Mucosa of descending colon (tissue), 3 donors: ENCODE data around the gene DFFA. TPM values are rescaled to one million over a fixed set of nuclear protein-coding genes. Genes with fewer than 3 reads are reported as not detected.
"Not testable (repeated sequence)": the region's sequence is repeated elsewhere in the genome, so short reads cannot be mapped to it uniquely, and the experiment has no call there.

ENCODE experiments used
- ATAC-seq: fragments of 200-7000 bp; cut with Tn5 transposase; one replicate; pipeline ENCODE4 v1.9.1; 2020; ENCODE audit warnings: mild to moderate bottlenecking, moderate library complexity
- DNase-seq, 3 donors: peaks; one replicate each; pipeline ENCODE4 v3.0.0-alpha.2; 2020
- H3K36me3 ChIP-seq: fragments of 200-600 bp; one replicate; pipeline ENCODE4 v1.8.0; 2021; ENCODE audit warnings: low read depth, mild to moderate bottlenecking
- H3K4me1 ChIP-seq: fragments of 200-600 bp; one replicate; pipeline ENCODE4 v1.8.0; 2021; ENCODE audit warnings: low read depth, mild to moderate bottlenecking
- H3K4me3 ChIP-seq: fragments of 200-600 bp; one replicate; pipeline ENCODE4 v1.8.0; 2021; ENCODE audit warnings: mild to moderate bottlenecking
- H3K9me3 ChIP-seq: fragments of 200-600 bp; one replicate; pipeline ENCODE4 v1.8.0; 2021; ENCODE audit warnings: mild to moderate bottlenecking
- CTCF ChIP-seq: fragments of 200-600 bp; IDR thresholded peaks from one replicate; pipeline ENCODE4 v1.8.0; 2022; ENCODE audit warnings: antibody characterized with exemption, mild to moderate bottlenecking
- intact Hi-C, 2 donors: fragments of 100-400 bp; cut with DNase I in 1 of 2; cut with micrococcal nuclease in 1 of 2; formaldehyde crosslinking; loops; one replicate each; pipeline versions ENCODE4 v1.11.0 to v1.11.1; 2022; cut with DNase I, micrococcal nuclease
- total RNA-seq, 3 donors: library from RNA; stranded (reverse); fragmentation: NEBNext Ultra II Directional in 2 of 3; extraction: Animal tissue kit (Norgen Biotek cat#: 25700) in 2 of 3; gene quantifications; one replicate each; pipeline versions ENCODE4 v1.2.1 to v1.2.4, GENCODE V29; 2021 to 2023
- donor health status: DM: no; HTN: no; CAD: no; lungs with moderate emphysema.
- donor health status: DM: no; HTN: no; CAD: no.
- donor health status: DM: no; HTN: yes; CAD: no.

Gene DFFA
- total RNA-seq, 3 donors from 2014 or later = 20.9 to 34.0 (median 21.9) TPM

GRCh38 chr1:10431070-10431730 is 41.1 kb downstream of the DFFA start:
- Histone ChIP-seq H3K36me3 (no peaks in the 10 kb centered on the region), H3K9me3 (no peaks in the 10 kb centered on the region), H3K4me1 (peaks cover 10% of the 10 kb centered on the region), H3K4me3 (peak overlapping the region; percentile 63)
- DNase-seq (no peak), ATAC-seq (peak; percentile 1)
- intact Hi-C loops = loop anchor here in 1 of 2 donors (10.0 kb wide), 1 partner anchor 64 kb away; no protein-coding TSS in a partner anchor
- no peak for TF ChIP-seq CTCF

GRCh38 chr1:10430216-10431069 is 41.9 kb downstream of the DFFA start, which contains the start of gene CENPS:
Gene CENPS, plus strand, starts transcription at chr1:10430433. Its CDS starts 85 bp downstream, at chr1:10430518.
- no peaks in the 10 kb centered on the region for H3K36me3 ChIP-seq
- peak; percentile 91 to 96 (median 92) for DNase-seq
- peaks cover 10% of the 10 kb centered on the region for H3K4me1 ChIP-seq
- ATAC-seq = peak; percentile 95
- no peaks in the 10 kb centered on the region for H3K9me3 ChIP-seq
- H3K4me3 ChIP-seq = peak within 1 kb of the TSS; percentile 63
- peak; percentile 96 for TF ChIP-seq CTCF
- intact Hi-C loops = loop anchor here in 1 of 2 donors (10.0 kb wide), 1 partner anchor 64 kb away; no protein-coding TSS in a partner anchor

GRCh38 chr1:10429868-10430215 is 42.5 kb downstream of the DFFA start:
- peaks cover 10% of the 10 kb centered on the region for H3K4me1 ChIP-seq
- H3K36me3 ChIP-seq = no peaks in the 10 kb centered on the region
- no peaks in the 10 kb centered on the region for H3K9me3 ChIP-seq
- H3K4me3 ChIP-seq = no peak overlapping the region
- TF ChIP-seq CTCF = no peak
- DNase-seq (peak in 1 of 3 donors; percentile 34), ATAC-seq (peak; percentile 15)
- intact Hi-C loops = loop anchor here (2.0 to 10.0 kb wide), 3 partner anchors 53 to 65 kb away; no protein-coding TSS in a partner anchor

GRCh38 chr1:10428984-10429383 is 43.3 kb downstream of the DFFA start:
- Histone ChIP-seq H3K4me3 (no peak overlapping the region), H3K4me1 (peaks cover 10% of the 10 kb centered on the region), H3K36me3 (no peaks in the 10 kb centered on the region), H3K9me3 (no peaks in the 10 kb centered on the region)
- ATAC-seq (no peak), DNase-seq (no peak)
- intact Hi-C loops = loop anchor here (2.0 to 10.0 kb wide), 2 partner anchors 52 to 54 kb away; no protein-coding TSS in a partner anchor
- TF ChIP-seq CTCF = no peak

GRCh38 chr1:10426535-10426848 is 45.8 kb downstream of the DFFA start:
- not testable (repeated sequence) for ATAC-seq, H3K36me3 ChIP-seq, DNase-seq, H3K4me3 ChIP-seq, H3K9me3 ChIP-seq, H3K4me1 ChIP-seq
- intact Hi-C loops = loop anchor here in 1 of 2 donors (10.0 kb wide), 1 partner anchor 52 kb away; no protein-coding TSS in a partner anchor

- H3K4me1 ChIP-seq, DNase-seq, H3K9me3 ChIP-seq, H3K36me3 ChIP-seq, ATAC-seq, H3K4me3 ChIP-seq: not testable (repeated sequence)
- intact Hi-C loops = loop anchor here in 1 of 2 donors (10.0 kb wide), 1 partner anchor 51 kb away; no protein-coding TSS in a partner anchor
These were observed 46.3 kb downstream of the DFFA start for GRCh38 chr1:10425826-10426534.
